Gastroesophageal sphincter (tissue), 3 donors: Measurements from ENCODE around the gene RNF26.

Experiments
- EP300 ChIP-seq: sonication (generic); formaldehyde crosslinking; IDR thresholded peaks from one replicate; pipeline ENCODE4 v1.6.1; 2017; ENCODE audit warnings: antibody characterized with exemption, mild to moderate bottlenecking
- POLR2A ChIP-seq, 2 donors: fragments of 450-650 bp; IDR thresholded peaks; one replicate each; pipeline ENCODE4 v1.6.1; 2017; ENCODE audit warnings: antibody characterized with exemption in 2 of 2, mild to moderate bottlenecking in 2 of 2, moderate library complexity in 1 of 2
- POLR2AphosphoS5 ChIP-seq: sonication (generic); formaldehyde crosslinking; IDR thresholded peaks from one replicate; pipeline ENCODE4 v1.6.1; 2017; ENCODE audit warnings: antibody characterized with exemption
- TF ChIP-seq, protein P1 (sequence below), 4 experiments: fragments of 200-600 bp in 2 of 4; fragments of 450-650 bp in 2 of 4; sonication (generic) in 1 of 4; IDR thresholded peaks; one replicate each; pipeline ENCODE4 v1.5.1; 2017 to 2019; ENCODE audit warnings: antibody characterized with exemption in 4 of 4, mild to moderate bottlenecking in 2 of 4, moderate library complexity in 2 of 4

DNA sequence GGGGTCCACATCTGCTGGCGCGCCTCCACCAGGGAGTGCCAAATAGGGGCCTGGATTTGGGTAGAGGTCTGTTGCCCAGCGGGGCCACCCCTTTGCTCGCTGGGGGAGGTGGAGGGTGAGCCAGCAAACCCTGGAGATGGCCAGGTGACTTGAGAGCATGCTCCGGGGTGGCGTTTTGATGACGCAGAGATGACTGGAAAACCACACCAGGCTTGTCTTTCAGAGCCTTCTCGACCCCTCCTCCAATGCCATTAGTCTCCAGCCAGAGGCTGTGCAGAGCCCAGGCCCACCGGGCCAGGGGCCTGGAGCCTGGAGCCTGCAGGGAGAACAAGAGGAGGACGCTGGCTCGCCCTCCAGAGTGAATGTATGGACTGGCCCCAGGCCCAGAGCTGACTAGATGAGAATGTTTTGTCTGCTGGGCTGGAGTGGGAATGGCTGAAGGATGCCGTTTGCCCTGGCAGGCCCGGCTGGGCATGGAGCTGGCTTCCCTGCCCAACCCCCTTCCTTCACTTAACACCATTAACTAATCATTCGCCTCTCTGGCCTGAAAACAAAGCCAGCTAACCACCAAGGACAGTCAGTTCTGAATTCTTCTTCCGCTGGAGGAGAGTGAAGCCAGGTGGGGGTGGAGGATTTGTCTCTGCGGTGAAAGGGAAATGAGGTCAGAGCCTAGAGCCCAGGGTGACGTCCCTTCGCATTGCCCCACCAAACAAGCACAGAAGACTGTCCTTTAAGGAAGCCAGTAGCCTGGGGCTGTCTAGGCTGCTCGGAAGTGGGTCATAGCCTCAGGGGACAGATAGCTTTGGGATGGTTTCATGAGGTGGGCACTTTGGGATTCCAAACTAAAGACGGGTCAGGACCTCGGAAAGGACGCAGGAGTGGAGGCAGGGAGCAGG, 15.8 kb upstream of the RNF26 start:
- TF ChIP-seq, protein P1, sequence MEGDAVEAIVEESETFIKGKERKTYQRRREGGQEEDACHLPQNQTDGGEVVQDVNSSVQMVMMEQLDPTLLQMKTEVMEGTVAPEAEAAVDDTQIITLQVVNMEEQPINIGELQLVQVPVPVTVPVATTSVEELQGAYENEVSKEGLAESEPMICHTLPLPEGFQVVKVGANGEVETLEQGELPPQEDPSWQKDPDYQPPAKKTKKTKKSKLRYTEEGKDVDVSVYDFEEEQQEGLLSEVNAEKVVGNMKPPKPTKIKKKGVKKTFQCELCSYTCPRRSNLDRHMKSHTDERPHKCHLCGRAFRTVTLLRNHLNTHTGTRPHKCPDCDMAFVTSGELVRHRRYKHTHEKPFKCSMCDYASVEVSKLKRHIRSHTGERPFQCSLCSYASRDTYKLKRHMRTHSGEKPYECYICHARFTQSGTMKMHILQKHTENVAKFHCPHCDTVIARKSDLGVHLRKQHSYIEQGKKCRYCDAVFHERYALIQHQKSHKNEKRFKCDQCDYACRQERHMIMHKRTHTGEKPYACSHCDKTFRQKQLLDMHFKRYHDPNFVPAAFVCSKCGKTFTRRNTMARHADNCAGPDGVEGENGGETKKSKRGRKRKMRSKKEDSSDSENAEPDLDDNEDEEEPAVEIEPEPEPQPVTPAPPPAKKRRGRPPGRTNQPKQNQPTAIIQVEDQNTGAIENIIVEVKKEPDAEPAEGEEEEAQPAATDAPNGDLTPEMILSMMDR (IDR thresholded peaks at IDR 0.05): no peak
- TF ChIP-seq POLR2A (IDR thresholded peaks at IDR 0.05) (peak; percentile 55 to 70), EP300 (no peak), POLR2AphosphoS5 (peak; percentile 93)
